Measurements from ENCODE around the gene RAP1GAP2. TPM values are rescaled to one million over a fixed set of nuclear protein-coding genes. Genes with fewer than 3 reads are reported as not detected.

The RAP1GAP2 gene
- total RNA-seq, 3 donors from 2014 or later: 26.6 to 45.3 (median 43.3) TPM

GRCh38 chr17:3033248-3033640, 237.0 kb downstream of the RAP1GAP2 start:
- Histone ChIP-seq H3K36me3 (ENCODE audit: low read depth) (no peaks in the 10 kb centered on the region), H3K4me3 (no peak overlapping the region), H3K9me3 (no peaks in the 10 kb centered on the region), H3K4me1 (ENCODE audit: low read depth) (no peaks in the 10 kb centered on the region)
- ATAC-seq: no peak
- intact Hi-C loops (cut with DNase I, micrococcal nuclease): no loop called here
- no peak for TF ChIP-seq CTCF (IDR thresholded peaks at IDR 0.05)
- DNase-seq: no peak

GRCh38 chr17:3033741-3034577, 237.7 kb downstream of the RAP1GAP2 start:
- TF ChIP-seq CTCF (IDR thresholded peaks at IDR 0.05): no peak
- ATAC-seq: no peak
- Histone ChIP-seq H3K36me3 (ENCODE audit: low read depth) (no peaks in the 10 kb centered on the region), H3K4me1 (ENCODE audit: low read depth) (no peaks in the 10 kb centered on the region), H3K9me3 (no peaks in the 10 kb centered on the region), H3K4me3 (no peak overlapping the region)
- intact Hi-C loops (cut with DNase I, micrococcal nuclease): no loop called here
- no peak for DNase-seq

GRCh38 chr17:3034578-3034920, 238.3 kb downstream of the RAP1GAP2 start:
- no peak overlapping the region for H3K4me3 ChIP-seq
- no peaks in the 10 kb centered on the region for H3K36me3 ChIP-seq (ENCODE audit: low read depth)
- TF ChIP-seq CTCF (IDR thresholded peaks at IDR 0.05): no peak
- H3K9me3 ChIP-seq: no peaks in the 10 kb centered on the region
- no peak for ATAC-seq
- intact Hi-C loops (cut with DNase I, micrococcal nuclease): no loop called here
- no peak for DNase-seq
- no peaks in the 10 kb centered on the region for H3K4me1 ChIP-seq (ENCODE audit: low read depth)

GRCh38 chr17:3035256-3035967, 239.2 kb downstream of the RAP1GAP2 start:
- Histone ChIP-seq H3K36me3 (ENCODE audit: low read depth) (no peaks in the 10 kb centered on the region), H3K4me1 (ENCODE audit: low read depth) (no peaks in the 10 kb centered on the region), H3K4me3 (no peak overlapping the region), H3K9me3 (no peaks in the 10 kb centered on the region)
- ATAC-seq (no peak), DNase-seq (no peak)
- TF ChIP-seq CTCF (IDR thresholded peaks at IDR 0.05): no peak
- intact Hi-C loops (cut with DNase I, micrococcal nuclease): no loop called here

GRCh38 chr17:3035968-3036280, 239.7 kb downstream of the RAP1GAP2 start:
- intact Hi-C loops (cut with DNase I, micrococcal nuclease): no loop called here
- no peak overlapping the region for H3K4me3 ChIP-seq
- H3K36me3 ChIP-seq (ENCODE audit: low read depth): no peaks in the 10 kb centered on the region
- ATAC-seq (no peak), DNase-seq (no peak)
- no peaks in the 10 kb centered on the region for H3K9me3 ChIP-seq
- no peaks in the 10 kb centered on the region for H3K4me1 ChIP-seq (ENCODE audit: low read depth)
- TF ChIP-seq CTCF (IDR thresholded peaks at IDR 0.05): no peak

Data from mucosa of descending colon (tissue), 3 donors.